IMR-90 (cell line): ENCODE data around the gene NUP88. TPM values are rescaled to one million over a fixed set of nuclear protein-coding genes. Genes with fewer than 3 reads are reported as not detected.

Experiments
- ATAC-seq: fragments of 200-7000 bp; cut with Tn5 transposase; 2 replicates; pipeline ENCODE4 v1.9.1; 2020; ENCODE audit warnings: low read depth, mild to moderate bottlenecking, moderate library complexity
- BruUV-seq: library from RNA; stranded (reverse); fragments of 400-500 nt; replicated peaks from 2 replicates; lab custom pipeline; 2021; lab: Mats Ljungman, UMichigan
- CTCF ChIA-PET: fragments of 300-600 bp; formaldehyde crosslinking; extraction: SDS; loops from one replicate; lab custom pipeline; 2021; ENCODE audit warnings: antibody characterized with exemption; lab: Yijun Ruan, JAX
- POLR2A ChIA-PET: fragments of 300-600 bp; sonication (Branson Sonifier 250); formaldehyde crosslinking; loops from one replicate; lab custom pipeline; 2022; ENCODE audit warnings: antibody characterized with exemption; ENCODE audit not compliant: unreplicated experiment; lab: Charles Lee
- DNase-seq: peaks from one replicate; pipeline ENCODE4 v3.0.0; 2013
- H2AFZ ChIP-seq: replicated peaks from 2 replicates; pipeline ENCODE3; 2013; ENCODE audit warnings: low read length, mild to moderate bottlenecking; ENCODE audit not compliant: poor library complexity
- H2AK5ac ChIP-seq: 2 replicates; pipeline ENCODE4 v1.6.1; 2013; ENCODE audit warnings: low read depth, low read length, inconsistent platforms
- H2AK9ac ChIP-seq: replicated peaks from 2 replicates; pipeline ENCODE3; 2013; ENCODE audit warnings: mild to moderate bottlenecking, low read depth, low read length, moderate library complexity; ENCODE audit not compliant: poor library complexity
- H2BK120ac ChIP-seq: 2 replicates; pipeline ENCODE4 v1.6.1; 2013; ENCODE audit warnings: low read depth, low read length, inconsistent platforms
- H2BK15ac ChIP-seq: 3 replicates; pipeline ENCODE4 v1.6.1; 2013; ENCODE audit warnings: low read depth, low read length, inconsistent platforms
- H2BK20ac ChIP-seq: 2 replicates; pipeline ENCODE4 v1.6.1; 2013; ENCODE audit warnings: low read depth, mild to moderate bottlenecking, inconsistent platforms, low read length, moderate library complexity
- H2BK5ac ChIP-seq: 2 replicates; pipeline ENCODE4 v1.6.1; 2013; ENCODE audit warnings: mild to moderate bottlenecking, low read depth, low read length, inconsistent platforms; ENCODE audit not compliant: poor library complexity, severe bottlenecking
- H3K14ac ChIP-seq: replicated peaks from 2 replicates; pipeline ENCODE4 v1.6.1; 2013; ENCODE audit warnings: low read depth, low read length, inconsistent platforms
- H3K18ac ChIP-seq: 2 replicates; pipeline ENCODE4 v1.6.1; 2013; ENCODE audit warnings: low read depth, low read length, control low read depth
- H3K23ac ChIP-seq: 2 replicates; pipeline ENCODE4 v1.6.1; 2013; ENCODE audit warnings: low read depth, low read length, inconsistent platforms
- H3K27ac ChIP-seq: 2 replicates; pipeline ENCODE4 v1.5.1; 2013; ENCODE audit warnings: mild to moderate bottlenecking, control low read depth, low read length; ENCODE audit not compliant: insufficient read depth
- H3K27me3 ChIP-seq: 2 replicates; pipeline ENCODE4 v1.6.1; 2013; ENCODE audit warnings: low read length; ENCODE audit not compliant: control insufficient read depth, insufficient read depth
- H3K36me3 ChIP-seq: 2 replicates; pipeline ENCODE4 v1.6.1; 2013; ENCODE audit warnings: low read length, mixed read lengths; ENCODE audit not compliant: control insufficient read depth, insufficient read depth
- H3K4ac ChIP-seq: 2 replicates; pipeline ENCODE4 v1.6.1; 2013; ENCODE audit warnings: low read depth, low read length, inconsistent platforms
- H3K4me1 ChIP-seq: 2 replicates; pipeline ENCODE4 v1.6.1; 2013; ENCODE audit warnings: low read length, mixed read lengths; ENCODE audit not compliant: control insufficient read depth, insufficient read depth
- H3K4me2 ChIP-seq: 2 replicates; pipeline ENCODE4 v1.6.1; 2013; ENCODE audit warnings: low read depth, mild to moderate bottlenecking, control low read depth, low read length, moderate library complexity
- H3K4me3 ChIP-seq: 2 replicates; pipeline ENCODE4 v1.5.1; 2013; ENCODE audit warnings: low read depth, mild to moderate bottlenecking, control low read depth, low read length, moderate library complexity; ENCODE audit not compliant: insufficient read depth
- H3K56ac ChIP-seq: 2 replicates; pipeline ENCODE4 v1.6.1; 2013; ENCODE audit warnings: low read length, inconsistent platforms; ENCODE audit not compliant: insufficient read depth; ENCODE audit errors: extremely low read depth
- H3K79me1 ChIP-seq, 2 experiments: 2 replicates each; pipeline ENCODE4 v1.6.1; 2013; ENCODE audit warnings: low read length in 2 of 2, inconsistent platforms in 1 of 2, low read depth in 1 of 2
- H3K9ac ChIP-seq: 2 replicates; pipeline ENCODE4 v1.6.1; 2013; ENCODE audit warnings: low read depth, low read length, control low read depth
- H3K9me1 ChIP-seq: 2 replicates; pipeline ENCODE4 v1.6.1; 2013; ENCODE audit warnings: low read length, inconsistent platforms; ENCODE audit not compliant: insufficient read depth
- H3K9me3 ChIP-seq: 2 replicates; pipeline ENCODE4 v1.6.1; 2013; ENCODE audit warnings: low read length; ENCODE audit not compliant: control insufficient read depth, insufficient read depth
- H4K20me1 ChIP-seq: 2 replicates; pipeline ENCODE4 v1.6.1; 2013; ENCODE audit warnings: low read length, inconsistent platforms; ENCODE audit not compliant: insufficient read depth
- H4K5ac ChIP-seq: 2 replicates; pipeline ENCODE4 v1.6.1; 2013; ENCODE audit warnings: mild to moderate bottlenecking, low read depth, low read length, control low read depth
- H4K8ac ChIP-seq, 2 experiments: 2 replicates each; pipeline ENCODE4 v1.6.1; 2013; ENCODE audit warnings: low read depth in 2 of 2, low read length in 2 of 2, control low read depth in 1 of 2, inconsistent platforms in 1 of 2
- H4K91ac ChIP-seq: 2 replicates; pipeline ENCODE4 v1.6.1; 2013; ENCODE audit warnings: low read depth, low read length, inconsistent platforms; ENCODE audit not compliant: insufficient read depth
- BHLHE40 ChIP-seq: fragments of 150-350 bp; IDR thresholded peaks from 2 replicates; pipeline ENCODE4 v1.6.1; 2016; ENCODE audit warnings: mild to moderate bottlenecking, low read depth, low read length
- CHD1 ChIP-seq: IDR thresholded peaks from 2 replicates; pipeline ENCODE4 v1.6.1; 2012; ENCODE audit warnings: low read depth, low read length, improper control_type of control experiment
- CTCF ChIP-seq: conservative IDR thresholded peaks from 2 replicates; pipeline ENCODE4 v1.5.1; 2012; ENCODE audit warnings: mild to moderate bottlenecking, low read depth, low read length, improper control_type of control experiment
- ELK1 ChIP-seq: fragments of 150-350 bp; IDR thresholded peaks from 2 replicates; pipeline ENCODE4 v1.6.1; 2016; ENCODE audit warnings: low read depth, mild to moderate bottlenecking, low read length, moderate library complexity, borderline replicate concordance
- FOS ChIP-seq: fragments of 150-350 bp; IDR thresholded peaks from 2 replicates; pipeline ENCODE4 v1.6.1; 2016; ENCODE audit warnings: low read depth, low read length
- MAFK ChIP-seq: IDR thresholded peaks from 2 replicates; pipeline ENCODE4 v1.6.1; 2012; ENCODE audit warnings: low read depth, low read length, improper control_type of control experiment
- MAZ ChIP-seq: IDR thresholded peaks from 2 replicates; pipeline ENCODE4 v1.6.1; 2012; ENCODE audit warnings: low read depth, mild to moderate bottlenecking, low read length, improper control_type of control experiment, moderate library complexity, borderline replicate concordance
- MXI1 ChIP-seq: IDR thresholded peaks from 2 replicates; pipeline ENCODE4 v1.6.1; 2012; ENCODE audit warnings: low read depth, mild to moderate bottlenecking, low read length, moderate library complexity, borderline replicate concordance
- NFE2L2 ChIP-seq: fragments of 150-350 bp; IDR thresholded peaks from 2 replicates; pipeline ENCODE4 v1.6.1; 2016; ENCODE audit warnings: low read depth, mild to moderate bottlenecking, low read length
- POLR2A ChIP-seq: IDR thresholded peaks from 2 replicates; pipeline ENCODE4 v1.6.1; 2012; ENCODE audit warnings: mild to moderate bottlenecking, low read depth, low read length
- RAD21 ChIP-seq: IDR thresholded peaks from 2 replicates; pipeline ENCODE4 v1.6.1; 2012; ENCODE audit warnings: low read length, improper control_type of control experiment
- RCOR1 ChIP-seq: IDR thresholded peaks from 2 replicates; pipeline ENCODE4 v1.6.1; 2012; ENCODE audit warnings: mild to moderate bottlenecking, low read length, improper control_type of control experiment; ENCODE audit not compliant: insufficient replicate concordance
- RFX5 ChIP-seq: IDR thresholded peaks from 2 replicates; pipeline ENCODE4 v1.8.0; 2012; ENCODE audit warnings: low read depth, mild to moderate bottlenecking, low read length, moderate library complexity
- SMC3 ChIP-seq: fragments of 150-350 bp; IDR thresholded peaks from 2 replicates; pipeline ENCODE4 v1.6.1; 2016; ENCODE audit warnings: low read depth, mild to moderate bottlenecking, antibody characterized with exemption, low read length, moderate library complexity
- USF2 ChIP-seq: fragments of 150-350 bp; IDR thresholded peaks from 2 replicates; pipeline ENCODE4 v1.6.1; 2017; ENCODE audit warnings: mild to moderate bottlenecking, antibody characterized with exemption, low read length, low read depth
- WGBS, 2 experiments: methylation state at CpG; one replicate each; pipeline versions ENCODE4 v1.1.5 to v1.1.7; 2013; ENCODE audit warnings: missing lambda C conversion rate in 2 of 2; ENCODE audit not compliant: insufficient read length in 1 of 2; ENCODE audit errors: extremely low coverage in 2 of 2; 5-methylcytosine and 5-hydroxymethylcytosine counted together
- dilution Hi-C: fragments of 300-500 bp; cut with HindIII; formaldehyde crosslinking; loops from one replicate; pipeline ENCODE4 v1.14.3; 2018; ENCODE audit warnings: low sequenced_read_pairs; ENCODE audit not compliant: unreplicated experiment
- in situ Hi-C: fragments of 300-500 bp; cut with MboI; formaldehyde crosslinking; loops from 3 replicates; pipeline ENCODE4 v1.14.3; 2019; ENCODE audit warnings: low sequenced_read_pairs, inconsistent platforms, mixed read lengths
- intact Hi-C: fragments of 100-400 bp; cut with micrococcal nuclease; formaldehyde crosslinking; loops from 2 replicates; pipeline ENCODE4 v1.10.0; 2022
- polyA plus RNA-seq, 3 experiments: library from polyadenylated mRNA; depleted of rRNA; stranded (reverse); fragments of >200 nt; gene quantifications; 2 replicates each; pipeline ENCODE4 v1.2.3, GENCODE V29; 2012; ENCODE audit warnings: low replicate concordance in 1 of 3
- total RNA-seq: library from RNA; depleted of rRNA; stranded (reverse); fragments of >200 nt; gene quantifications from 2 replicates; pipeline ENCODE4 v1.2.3, GENCODE V29; 2012

Gene NUP88
- total and polyA plus RNA-seq, 2 of the 4 experiments (the other 2 are of a cell fraction) = 57.0 to 83.7 TPM

DNA sequence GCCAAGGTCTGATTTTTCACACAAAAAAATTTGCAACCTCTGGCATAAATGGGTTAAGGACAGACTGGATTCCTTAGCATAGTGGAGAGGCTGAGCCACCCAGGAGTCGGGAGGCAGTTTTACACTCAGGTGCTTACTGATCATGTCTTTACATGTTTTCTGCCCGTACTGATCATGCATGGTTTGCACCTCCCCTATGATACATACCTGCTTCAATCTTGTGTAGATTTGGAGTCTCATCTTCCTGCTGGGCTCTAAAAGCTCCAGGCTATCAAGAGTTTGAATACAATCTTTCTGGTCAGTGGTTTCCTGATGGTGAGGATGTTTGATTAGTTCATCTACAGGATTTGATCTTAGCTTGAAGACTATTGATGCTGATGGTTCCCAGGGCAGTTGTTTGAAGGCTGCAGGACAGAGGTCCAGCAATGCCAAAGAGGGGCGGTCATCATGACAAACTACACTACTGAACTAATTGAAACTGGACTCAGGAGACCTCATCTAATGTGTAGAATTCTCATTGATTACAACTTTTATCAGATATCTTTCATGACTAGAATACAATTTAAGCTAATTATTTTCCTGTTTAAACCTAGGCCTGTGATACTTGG, 12.6 kb upstream of the NUP88 start:
- no peak for ATAC-seq
- no peak for DNase-seq
- dilution Hi-C loops = no loop called here
- ChIA-PET CTCF (no interaction called here), POLR2A (no interaction called here)
- no TSS peak for BruUV-seq
- H3K23ac ChIP-seq = no peak overlapping the region
- no peak overlapping the region for H4K8ac ChIP-seq
- in situ Hi-C loops = no loop called here
- WGBS, 2 experiments = no CpG with 5 or more reads among the region's 3 CpGs
- no peak overlapping the region for H3K9ac ChIP-seq
- H3K4ac ChIP-seq = no peak overlapping the region
- no peak overlapping the region for H3K56ac ChIP-seq
- peaks cover 21% of the 10 kb centered on the region for H4K20me1 ChIP-seq
- H3K18ac ChIP-seq = no peak overlapping the region
- H2BK5ac ChIP-seq = no peak overlapping the region
- no peak overlapping the region for H3K27ac ChIP-seq
- no peak overlapping the region for H2BK20ac ChIP-seq
- H2BK120ac ChIP-seq = no peak overlapping the region
- no peak overlapping the region for H3K14ac ChIP-seq
- no peak overlapping the region for H2AK5ac ChIP-seq
- peaks cover 20% of the 10 kb centered on the region for H3K9me1 ChIP-seq
- no peak overlapping the region for H2AK9ac ChIP-seq
- no peak overlapping the region for H4K5ac ChIP-seq
- H3K9me3 ChIP-seq = no peaks in the 10 kb centered on the region
- no peak overlapping the region for H2BK15ac ChIP-seq
- no peak overlapping the region for H3K4me3 ChIP-seq
- H2AFZ ChIP-seq = no peak overlapping the region
- H3K4me2 ChIP-seq = no peak overlapping the region
- H3K27me3 ChIP-seq = no peaks in the 10 kb centered on the region
- H3K36me3 ChIP-seq = peaks cover 63% of the 10 kb centered on the region
- H3K4me1 ChIP-seq = peaks cover 8% of the 10 kb centered on the region
- H4K91ac ChIP-seq = no peak overlapping the region
- TF ChIP-seq BHLHE40 (no peak), ELK1 (no peak), RFX5 (no peak), RCOR1 (no peak), CTCF (no peak), USF2 (no peak), CHD1 (no peak), SMC3 (no peak), FOS (no peak), MAFK (no peak), POLR2A (no peak), MXI1 (no peak), MAZ (no peak), NFE2L2 (no peak), RAD21 (no peak)
- intact Hi-C loops = no loop called here
- peaks cover 37 to 75% of the 10 kb centered on the region in 2 experiments for H3K79me1 ChIP-seq
